Neural cell (in vitro differentiated cells): ENCODE results near the gene PAOX. TPM values are rescaled to one million over a fixed set of nuclear protein-coding genes. Genes with fewer than 3 reads are reported as not detected.

Source experiments
- H2AFZ ChIP-seq: fragments of 200-600, 300-800 bp; sonication (generic), shearing (Covaris generic); 2 replicates; pipeline ENCODE4 v1.6.0; 2014; ENCODE audit warnings: low read depth, mild to moderate bottlenecking, antibody characterized with exemption, low read length, moderate library complexity
- H3F3A ChIP-seq: fragments of 200-600 bp; shearing (Covaris generic); 2 replicates; pipeline ENCODE4 v1.6.1; 2016; ENCODE audit warnings: mild to moderate bottlenecking, moderate library complexity, mixed read lengths, antibody characterized with exemption, low read length; ENCODE audit not compliant: insufficient read depth, poor library complexity, severe bottlenecking
- H3K27ac ChIP-seq: fragments of 200-600, 300-800 bp; sonication (generic), shearing (Covaris generic); 2 replicates; pipeline ENCODE4 v1.5.1; 2014; ENCODE audit warnings: mild to moderate bottlenecking, low read length, moderate library complexity
- H3K27me3 ChIP-seq: fragments of 300-800, 200-600 bp; sonication (generic), shearing (Covaris generic); 2 replicates; pipeline ENCODE4 v1.6.0; 2014; ENCODE audit warnings: mild to moderate bottlenecking, low read depth, low read length, moderate library complexity; ENCODE audit not compliant: insufficient read depth
- H3K36me3 ChIP-seq: fragments of 300-800, 200-600 bp; sonication (generic), shearing (Covaris generic); 2 replicates; pipeline ENCODE4 v1.5.1; 2014; ENCODE audit warnings: mild to moderate bottlenecking, antibody characterized with exemption, low read length, moderate library complexity; ENCODE audit not compliant: insufficient read depth
- H3K4me2 ChIP-seq: fragments of 300-800, 200-600 bp; sonication (generic), shearing (Covaris generic); 2 replicates; pipeline ENCODE4 v1.6.0; 2014; ENCODE audit warnings: mild to moderate bottlenecking, low read length
- H3K4me3 ChIP-seq: fragments of 300-800, 200-600 bp; sonication (generic), shearing (Covaris generic); 2 replicates; pipeline ENCODE4 v1.5.1; 2014; ENCODE audit warnings: mild to moderate bottlenecking, low read length, moderate library complexity
- H3K79me2 ChIP-seq: fragments of 200-600 bp; shearing (Covaris generic); replicated peaks from 2 replicates; pipeline ENCODE4 v1.6.0; 2014; ENCODE audit warnings: mild to moderate bottlenecking, low read length, moderate library complexity; ENCODE audit not compliant: insufficient read depth
- H3K9ac ChIP-seq: fragments of 300-800, 200-600 bp; sonication (generic), shearing (Covaris generic); 2 replicates; pipeline ENCODE4 v1.6.1; 2016; ENCODE audit warnings: mild to moderate bottlenecking, low read length, mixed read lengths
- H3K9me2 ChIP-seq: fragments of 200-600 bp; shearing (Covaris generic); 2 replicates; pipeline ENCODE4 v1.6.1; 2016; ENCODE audit warnings: mild to moderate bottlenecking, low read length, mixed read lengths; ENCODE audit not compliant: insufficient read depth
- H3K9me3 ChIP-seq: fragments of 200-600, 300-800 bp; sonication (generic), shearing (Covaris generic); 2 replicates; pipeline ENCODE4 v1.6.1; 2016; ENCODE audit warnings: mild to moderate bottlenecking, mixed run types, low read length, moderate library complexity, mixed read lengths
- H4K20me1 ChIP-seq: fragments of 200-600 bp; shearing (Covaris generic); 2 replicates; pipeline ENCODE4 v1.6.1; 2016; ENCODE audit warnings: mild to moderate bottlenecking, mixed run types; ENCODE audit not compliant: insufficient read depth
- CTCF ChIP-seq: fragments of 450-650 bp; IDR thresholded peaks from 2 replicates; pipeline ENCODE4 v1.5.1; 2014; ENCODE audit warnings: antibody characterized with exemption, mild to moderate bottlenecking, moderate library complexity; ENCODE audit not compliant: poor library complexity, severe bottlenecking
- EP300 ChIP-seq: fragments of 450-650 bp; conservative IDR thresholded peaks from 2 replicates; pipeline ENCODE4 v1.6.1; 2014; ENCODE audit warnings: antibody characterized with exemption, mild to moderate bottlenecking, moderate library complexity; ENCODE audit not compliant: poor library complexity, severe bottlenecking
- EZH2 ChIP-seq: fragments of 200-600, 300-800 bp; shearing (Covaris generic), sonication (generic); IDR thresholded peaks from 2 replicates; pipeline ENCODE4 v1.6.1; 2014; ENCODE audit warnings: antibody characterized with exemption, low read length, borderline replicate concordance, mild to moderate bottlenecking; ENCODE audit not compliant: insufficient read depth, poor library complexity, severe bottlenecking
- MXI1 ChIP-seq: fragments of 450-650 bp; conservative IDR thresholded peaks from 2 replicates; pipeline ENCODE4 v1.6.1; 2014; ENCODE audit warnings: antibody characterized with exemption, mild to moderate bottlenecking; ENCODE audit not compliant: poor library complexity, severe bottlenecking
- POLR2AphosphoS5 ChIP-seq: IDR thresholded peaks from 2 replicates; pipeline ENCODE4 v1.6.1; 2012
- RAD21 ChIP-seq: fragments of 450-650 bp; conservative IDR thresholded peaks from 2 replicates; pipeline ENCODE4 v1.6.1; 2014; ENCODE audit warnings: antibody characterized with exemption, mild to moderate bottlenecking, moderate library complexity
- REST ChIP-seq: IDR thresholded peaks from 2 replicates; pipeline ENCODE4 v1.6.1; 2012; ENCODE audit warnings: borderline replicate concordance
- SMC3 ChIP-seq: fragments of 450-650 bp; conservative IDR thresholded peaks from 2 replicates; pipeline ENCODE4 v1.6.1; 2014; ENCODE audit warnings: antibody characterized with exemption, mild to moderate bottlenecking, moderate library complexity; ENCODE audit not compliant: poor library complexity
- TAF1 ChIP-seq: IDR thresholded peaks from 2 replicates; pipeline ENCODE4 v1.6.1; 2012; ENCODE audit warnings: low read depth
- polyA plus RNA-seq: library from polyadenylated mRNA; depleted of rRNA; stranded (reverse); fragments of >200 nt; gene quantifications from 2 replicates; pipeline ENCODE4 v1.2.3, GENCODE V29; 2014

Gene PAOX
- polyA plus RNA-seq, 1 donor from 2014 or later, result 3.0 TPM

- Histone ChIP-seq H3K27me3 (no peaks in the 10 kb centered on the region), H3K27ac (no peak overlapping the region), H2AFZ (no peak overlapping the region), H3K9me3 (no peaks in the 10 kb centered on the region), H3K9me2 (no peaks in the 10 kb centered on the region), H3K36me3 (peaks cover 8% of the 10 kb centered on the region), H3F3A (no peaks in the 10 kb centered on the region), H3K79me2 (peaks cover 25% of the 10 kb centered on the region), H3K9ac (no peak overlapping the region), H3K4me3 (no peak overlapping the region), H4K20me1 (no peaks in the 10 kb centered on the region), H3K4me2 (no peak overlapping the region)
- no peak for TF ChIP-seq RAD21
- TF ChIP-seq MXI1, result no peak
- TF ChIP-seq REST, result no peak
- no peak for TF ChIP-seq EP300
- no peak for TF ChIP-seq SMC3
- TF ChIP-seq POLR2AphosphoS5, result no peak
- TF ChIP-seq TAF1, result no peak
- TF ChIP-seq CTCF, result no peak
- no peak for TF ChIP-seq EZH2
Measured at GRCh38 chr10:133405272-133405671, 26.2 kb downstream of the PAOX start.

GRCh38 chr10:133405844-133406527 lies 26.9 kb downstream of the PAOX start:
- TF ChIP-seq POLR2AphosphoS5 (no peak), TAF1 (no peak), MXI1 (no peak), RAD21 (no peak), CTCF (no peak), EZH2 (no peak), SMC3 (no peak)
- Histone ChIP-seq H3K9ac (no peak overlapping the region), H3K27ac (no peak overlapping the region), H3K79me2 (peaks cover 30% of the 10 kb centered on the region), H3K9me2 (no peaks in the 10 kb centered on the region), H2AFZ (no peak overlapping the region), H3K4me2 (no peak overlapping the region), H3K9me3 (no peaks in the 10 kb centered on the region), H3K4me3 (no peak overlapping the region), H3K36me3 (peaks cover 15% of the 10 kb centered on the region), H3K27me3 (no peaks in the 10 kb centered on the region), H3F3A (no peaks in the 10 kb centered on the region), H4K20me1 (no peaks in the 10 kb centered on the region)
